HG03045 (cell line): ENCODE measurements around the gene HMGCS1.
"Not testable (repeated sequence)": the region's sequence is repeated elsewhere in the genome, so short reads cannot be mapped to it uniquely, and the experiment has no call there.

Experiments used
- ATAC-seq: cut with Tn5 transposase; IDR thresholded peaks from one replicate; pipeline ENCODE4 v1.9.1; 2021; ENCODE audit warnings: mild to moderate bottlenecking, moderate library complexity; ENCODE audit not compliant: unreplicated experiment

The HMGCS1 gene

GRCh38 chr5:43313854-43314457 is 744 bp upstream of the HMGCS1 start:
- ATAC-seq = no peak

DNA sequence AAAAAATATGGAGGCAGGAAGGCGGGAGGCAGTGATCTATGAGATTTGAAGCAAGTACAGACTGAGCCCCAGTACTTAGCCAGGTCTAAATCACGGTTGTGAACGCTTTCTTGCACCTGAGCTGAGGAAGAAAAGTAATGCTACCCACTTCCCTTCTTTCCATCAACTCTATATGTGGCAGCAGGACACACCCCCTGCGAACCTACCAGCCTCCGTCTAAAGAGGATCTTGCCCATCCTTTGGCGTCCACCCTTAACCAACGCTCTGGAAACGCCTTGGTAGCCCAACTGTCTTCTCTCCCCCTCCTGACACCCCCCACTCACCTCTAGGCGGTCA is 545 bp downstream of the HMGCS1 start:
- ATAC-seq = peak; percentile 1

GRCh38 chr5:43312076-43312661 is 1.0 kb downstream of the HMGCS1 start:
- no peak for ATAC-seq

DNA sequence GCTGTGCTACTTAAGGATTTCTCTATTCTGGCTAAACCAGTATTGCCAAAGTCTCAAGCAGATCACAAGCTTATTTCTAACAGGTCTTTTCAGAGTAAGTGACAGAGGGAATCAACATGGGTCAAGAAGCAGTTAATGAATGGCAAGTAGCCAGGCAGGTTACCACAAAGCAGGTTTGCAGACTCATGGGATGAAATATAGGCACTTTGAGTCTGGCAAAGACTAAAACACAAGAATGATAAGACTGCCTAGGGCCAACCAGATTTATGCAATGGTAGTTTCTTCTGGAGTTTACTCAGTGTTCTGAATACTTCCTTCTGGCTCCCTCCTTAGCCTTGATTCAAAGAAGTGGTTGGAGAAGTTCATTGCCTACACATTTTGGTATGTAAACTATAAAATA is 3.6 kb downstream of the HMGCS1 start:
- ATAC-seq = no peak

GRCh38 chr5:43309122-43309521 is 4.1 kb downstream of the HMGCS1 start:
- no peak for ATAC-seq

GRCh38 chr5:43306954-43307353 is 6.3 kb downstream of the HMGCS1 start:
- ATAC-seq = not testable (repeated sequence)

DNA sequence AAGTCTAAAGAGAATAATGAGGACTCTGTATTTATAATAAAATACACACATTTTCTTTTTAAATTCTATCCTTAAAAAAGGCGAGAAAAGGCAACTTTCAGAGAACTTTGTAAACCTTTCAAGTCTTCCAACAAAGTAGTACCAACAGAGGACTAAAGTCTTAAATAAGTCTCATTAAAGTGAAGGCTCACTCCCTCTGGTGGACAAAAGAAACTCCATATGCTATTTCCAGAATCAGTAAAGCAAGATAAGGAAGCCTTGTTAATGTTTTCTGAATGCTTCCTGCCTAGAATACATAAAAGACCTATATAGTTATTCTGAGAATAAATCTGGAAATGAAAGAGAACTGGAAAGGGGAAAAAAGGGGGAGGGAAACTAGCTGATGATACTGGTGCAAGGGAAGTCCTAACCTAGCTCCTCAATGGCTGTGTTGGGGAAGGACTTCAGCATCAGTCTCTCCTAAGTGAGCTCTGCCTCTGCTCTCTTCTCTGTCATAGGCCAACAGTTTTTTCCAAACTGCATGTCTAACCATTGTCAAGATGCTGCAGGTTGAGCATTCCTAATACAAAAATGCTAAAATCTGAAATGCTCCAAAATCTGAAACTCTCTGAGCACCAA is 7.2 kb downstream of the HMGCS1 start:
- ATAC-seq = no peak

DNA sequence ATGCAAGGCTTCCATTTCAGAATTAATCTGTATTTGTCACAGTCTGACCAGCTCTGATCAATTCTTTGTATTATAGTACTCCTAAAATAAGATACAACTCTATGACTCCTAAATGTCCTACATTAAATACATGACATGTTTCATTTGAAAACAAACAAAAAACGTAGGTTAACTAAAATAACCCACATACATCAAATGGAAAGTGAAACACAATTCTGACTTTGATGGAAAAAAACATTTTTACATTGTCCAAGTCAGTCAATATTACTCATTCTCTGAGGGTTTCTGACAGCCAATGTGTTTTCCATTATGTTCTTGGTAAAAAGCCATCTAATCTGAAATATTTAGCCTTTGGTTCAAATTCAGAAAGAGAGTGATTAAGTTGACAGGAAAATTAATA is 8.7 kb downstream of the HMGCS1 start:
- ATAC-seq = no peak

DNA sequence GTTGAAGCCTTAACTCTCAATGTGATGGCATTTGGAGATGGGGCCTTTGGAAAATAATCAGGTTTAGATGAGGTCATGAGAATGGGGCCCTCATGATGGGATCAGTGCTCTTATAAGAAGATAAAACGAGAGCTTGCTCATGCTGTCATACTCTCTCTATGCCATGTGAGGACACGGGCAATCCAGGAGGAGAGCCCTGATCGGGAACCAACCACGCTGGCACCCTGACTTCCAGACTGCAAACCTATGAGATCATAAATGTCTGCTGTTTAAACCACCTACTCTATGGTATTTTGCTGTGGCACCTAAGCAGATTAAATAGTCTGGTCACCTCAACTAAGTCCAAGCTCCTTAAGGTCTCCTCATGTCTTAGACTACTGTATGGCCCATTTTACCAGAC is 10.0 kb downstream of the HMGCS1 start:
- ATAC-seq = no peak

GRCh38 chr5:43302481-43302880 is 10.7 kb downstream of the HMGCS1 start:
- ATAC-seq = no peak

DNA sequence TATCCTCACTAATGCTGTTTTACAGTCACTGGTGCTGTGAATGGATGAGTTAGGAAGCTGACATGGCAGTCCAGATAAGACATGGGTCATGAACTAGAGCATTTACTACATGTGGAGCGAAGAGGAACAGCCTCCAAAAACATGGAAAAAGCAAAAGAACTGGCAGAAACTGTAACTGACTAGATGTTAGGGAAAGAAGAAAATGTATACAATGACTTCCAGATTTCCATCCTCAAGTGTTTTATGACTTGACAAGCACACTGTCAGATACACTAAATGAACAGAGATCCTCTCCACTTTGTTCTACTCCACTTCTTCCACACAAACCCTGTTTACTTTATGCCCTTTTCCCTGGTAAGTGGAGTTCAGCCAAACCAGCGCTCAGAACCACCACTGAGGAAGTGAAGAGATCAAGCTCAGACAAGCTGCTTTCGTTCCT is 11.5 kb downstream of the HMGCS1 start:
- ATAC-seq = no peak

GRCh38 chr5:43300112-43300511 is 13.1 kb downstream of the HMGCS1 start:
- ATAC-seq = no peak

DNA sequence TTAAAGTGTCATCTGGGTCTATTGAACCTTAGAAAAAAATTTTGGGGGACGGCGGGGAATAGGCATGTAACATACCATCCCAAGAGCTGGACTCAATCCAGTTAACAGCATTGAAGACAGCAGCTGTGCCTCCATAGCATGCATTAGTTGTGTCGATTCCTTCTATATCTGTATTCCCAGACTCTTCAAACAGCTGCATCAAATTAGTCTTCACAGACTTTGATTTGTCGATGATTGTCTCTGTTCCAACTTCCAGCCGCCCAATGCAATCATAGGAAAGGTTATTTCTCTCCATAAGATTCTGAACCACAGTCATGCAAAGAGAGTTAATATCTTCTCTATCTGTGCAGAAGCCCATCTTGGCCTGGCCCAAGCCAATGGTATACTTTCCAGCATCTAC is 14.8 kb downstream of the HMGCS1 start:
- ATAC-seq = no peak

DNA sequence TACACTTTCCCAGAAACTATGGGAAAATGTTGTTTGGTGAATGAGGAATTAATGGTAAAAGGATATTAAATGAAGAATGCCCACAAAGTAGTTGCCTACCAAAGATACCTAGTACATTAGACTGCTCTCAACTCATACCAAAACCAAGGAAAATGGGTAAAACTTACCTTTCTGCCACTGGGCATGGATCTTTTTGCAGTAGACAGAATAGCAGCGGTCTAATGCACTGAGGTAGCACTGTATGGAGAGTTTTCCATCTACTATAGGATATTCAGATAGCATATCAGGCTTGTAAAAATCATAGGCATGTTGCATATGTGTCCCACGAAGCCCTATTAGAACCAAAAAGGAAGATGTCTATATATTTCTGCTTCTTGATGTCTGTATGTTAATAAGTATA is 16.4 kb downstream of the HMGCS1 start:
- ATAC-seq = no peak

GRCh38 chr5:43295202-43295601 is 18.0 kb downstream of the HMGCS1 start:
- no peak for ATAC-seq

DNA sequence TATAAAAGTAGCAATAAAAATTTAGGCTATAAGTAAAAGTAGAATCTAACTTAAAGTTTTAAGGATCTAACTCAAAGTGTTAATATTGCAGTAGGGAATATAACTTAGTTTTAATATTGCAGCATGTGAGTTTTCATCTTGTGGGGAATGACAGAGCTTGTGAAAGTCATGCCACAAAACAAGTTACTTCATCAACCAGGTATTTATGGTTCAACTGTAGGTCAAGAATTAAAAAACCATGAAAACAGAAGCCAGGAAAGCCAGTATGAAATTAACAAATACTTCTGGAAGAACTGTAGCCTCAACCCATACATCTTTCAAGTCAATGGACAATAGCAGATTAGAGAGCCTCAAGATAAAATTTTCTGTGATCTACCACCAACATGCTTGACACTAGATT is 19.0 kb downstream of the HMGCS1 start:
- no peak for ATAC-seq

- no peak for ATAC-seq
Observed at GRCh38 chr5:43290726-43291125, 22.5 kb downstream of the HMGCS1 start.

GRCh38 chr5:43288269-43288831 is 24.9 kb downstream of the HMGCS1 start:
- no peak for ATAC-seq

DNA sequence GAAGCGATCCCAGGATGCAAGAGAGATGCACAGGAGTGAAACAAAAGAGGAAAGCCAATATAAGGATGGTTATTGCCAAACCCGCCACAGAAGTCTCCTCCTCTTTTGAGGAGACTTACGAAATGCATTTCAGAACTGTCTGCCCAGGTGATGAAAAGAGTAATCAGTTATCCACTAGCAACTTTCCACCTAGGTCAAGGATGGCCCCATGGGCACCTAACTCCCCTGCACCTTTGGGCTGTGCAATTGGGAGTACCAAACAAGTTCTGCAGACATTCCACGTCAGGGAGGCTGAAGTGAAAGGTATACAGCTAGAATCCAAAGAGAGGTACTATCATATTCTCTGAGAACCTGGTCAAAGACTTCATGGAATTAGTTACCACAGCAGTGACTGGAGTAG is 25.7 kb downstream of the HMGCS1 start:
- no peak for ATAC-seq

- ATAC-seq = no peak
Observed at GRCh38 chr5:43286623-43287022, 26.6 kb downstream of the HMGCS1 start.

GRCh38 chr5:43281840-43282658 is 31.2 kb downstream of the HMGCS1 start:
- no peak for ATAC-seq
